Loucy (cell line): Measurements from ENCODE around the gene HOTAIR.

Source experiments
- H2AFZ ChIP-seq: fragments of 200-600 bp; sonication (generic); 2 replicates; pipeline ENCODE4 v1.6.0; 2016; ENCODE audit warnings: antibody characterized with exemption, mild to moderate bottlenecking, low read length, moderate library complexity
- H3F3A ChIP-seq: fragments of 200-600 bp; 2 replicates; pipeline ENCODE4 v1.6.0; 2016; ENCODE audit warnings: antibody characterized with exemption, low read depth, mild to moderate bottlenecking
- H3K27me3 ChIP-seq: fragments of 200-600 bp; sonication (generic); 2 replicates; pipeline ENCODE4 v1.6.1; 2014; ENCODE audit warnings: low read length, mild to moderate bottlenecking; ENCODE audit not compliant: insufficient read depth, poor library complexity, severe bottlenecking
- H3K36me3 ChIP-seq: fragments of 200-600 bp; sonication (generic); 2 replicates; pipeline ENCODE4 v1.6.1; 2016; ENCODE audit warnings: low read length; ENCODE audit not compliant: insufficient read depth
- H3K4me1 ChIP-seq: fragments of 200-600 bp; sonication (generic); 2 replicates; pipeline ENCODE4 v1.5.1; 2014; ENCODE audit warnings: low read length, mild to moderate bottlenecking; ENCODE audit not compliant: insufficient read depth, poor library complexity, severe bottlenecking
- H3K4me2 ChIP-seq: fragments of 200-600 bp; sonication (generic); 2 replicates; pipeline ENCODE4 v1.6.0; 2014; ENCODE audit warnings: antibody characterized with exemption, low read length, low read depth, mild to moderate bottlenecking; ENCODE audit not compliant: poor library complexity, severe bottlenecking
- H3K4me3 ChIP-seq: fragments of 200-600 bp; sonication (generic); 2 replicates; pipeline ENCODE4 v1.5.1; 2014; ENCODE audit warnings: low read length, mild to moderate bottlenecking, mixed read lengths; ENCODE audit not compliant: poor library complexity, severe bottlenecking
- H3K79me2 ChIP-seq: fragments of 200-600 bp; sonication (generic); 2 replicates; pipeline ENCODE4 v1.6.1; 2014; ENCODE audit warnings: low read length; ENCODE audit not compliant: insufficient read depth
- H3K9ac ChIP-seq: fragments of 200-600 bp; sonication (generic); 2 replicates; pipeline ENCODE4 v1.6.0; 2014; ENCODE audit warnings: mild to moderate bottlenecking, low read depth, low read length, moderate library complexity; ENCODE audit not compliant: poor library complexity, severe bottlenecking
- H3K9me2 ChIP-seq: fragments of 200-600 bp; sonication (generic); replicated peaks from 2 replicates; pipeline ENCODE4 v1.6.1; 2016; ENCODE audit warnings: low read depth, low read length, mixed read lengths
- H3K9me3 ChIP-seq: fragments of 200-600 bp; sonication (generic); 2 replicates; pipeline ENCODE4 v1.6.1; 2014; ENCODE audit warnings: mild to moderate bottlenecking, antibody characterized with exemption, low read length, low read depth; ENCODE audit not compliant: insufficient read depth
- H4K20me1 ChIP-seq: fragments of 200-600 bp; sonication (generic); 2 replicates; pipeline ENCODE4 v1.6.0; 2014; ENCODE audit warnings: antibody characterized with exemption, low read length, mild to moderate bottlenecking; ENCODE audit not compliant: insufficient read depth, poor library complexity, severe bottlenecking
- EZH2phosphoT487 ChIP-seq: fragments of 200-600 bp; IDR thresholded peaks from 2 replicates; pipeline ENCODE4 v1.6.1; 2018; ENCODE audit warnings: antibody characterized with exemption, mild to moderate bottlenecking, moderate library complexity, borderline replicate concordance
- TF ChIP-seq, protein P1 (sequence below): fragments of 200-600 bp; sonication (generic); conservative IDR thresholded peaks from 2 replicates; pipeline ENCODE4 v1.5.1; 2014; ENCODE audit warnings: mild to moderate bottlenecking, antibody characterized with exemption, low read length

Gene HOTAIR

GRCh38 chr12:53985994-53986685 is 11.4 kb upstream of the HOTAIR start:
- peak overlapping the region; percentile 71 for H3K4me3 ChIP-seq
- no peaks in the 10 kb centered on the region for H4K20me1 ChIP-seq
- no peaks in the 10 kb centered on the region for H3K9me2 ChIP-seq
- peak overlapping the region; percentile 72 for H3K9ac ChIP-seq
- no peaks in the 10 kb centered on the region for H3F3A ChIP-seq
- no peak overlapping the region for H2AFZ ChIP-seq
- H3K79me2 ChIP-seq = peaks cover 24% of the 10 kb centered on the region; the same call in 1 of the 2 replicates
- no peaks in the 10 kb centered on the region for H3K9me3 ChIP-seq
- peaks cover 48% of the 10 kb centered on the region for H3K4me1 ChIP-seq
- TF ChIP-seq, protein P1, sequence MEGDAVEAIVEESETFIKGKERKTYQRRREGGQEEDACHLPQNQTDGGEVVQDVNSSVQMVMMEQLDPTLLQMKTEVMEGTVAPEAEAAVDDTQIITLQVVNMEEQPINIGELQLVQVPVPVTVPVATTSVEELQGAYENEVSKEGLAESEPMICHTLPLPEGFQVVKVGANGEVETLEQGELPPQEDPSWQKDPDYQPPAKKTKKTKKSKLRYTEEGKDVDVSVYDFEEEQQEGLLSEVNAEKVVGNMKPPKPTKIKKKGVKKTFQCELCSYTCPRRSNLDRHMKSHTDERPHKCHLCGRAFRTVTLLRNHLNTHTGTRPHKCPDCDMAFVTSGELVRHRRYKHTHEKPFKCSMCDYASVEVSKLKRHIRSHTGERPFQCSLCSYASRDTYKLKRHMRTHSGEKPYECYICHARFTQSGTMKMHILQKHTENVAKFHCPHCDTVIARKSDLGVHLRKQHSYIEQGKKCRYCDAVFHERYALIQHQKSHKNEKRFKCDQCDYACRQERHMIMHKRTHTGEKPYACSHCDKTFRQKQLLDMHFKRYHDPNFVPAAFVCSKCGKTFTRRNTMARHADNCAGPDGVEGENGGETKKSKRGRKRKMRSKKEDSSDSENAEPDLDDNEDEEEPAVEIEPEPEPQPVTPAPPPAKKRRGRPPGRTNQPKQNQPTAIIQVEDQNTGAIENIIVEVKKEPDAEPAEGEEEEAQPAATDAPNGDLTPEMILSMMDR = no peak
- TF ChIP-seq EZH2phosphoT487 = no peak
- H3K4me2 ChIP-seq = peak overlapping the region; percentile 98
- H3K27me3 ChIP-seq = no peaks in the 10 kb centered on the region
- H3K36me3 ChIP-seq = no peaks in the 10 kb centered on the region

- peaks cover 46% of the 10 kb centered on the region for H3K4me1 ChIP-seq
- H3F3A ChIP-seq = no peaks in the 10 kb centered on the region
- peak overlapping the region; percentile 71 for H3K4me3 ChIP-seq
- no peak for TF ChIP-seq EZH2phosphoT487
- TF ChIP-seq, protein P1 = no peak
- no peaks in the 10 kb centered on the region for H3K9me3 ChIP-seq
- H3K79me2 ChIP-seq = peaks cover 24% of the 10 kb centered on the region; the same call in 1 of the 2 replicates
- no peaks in the 10 kb centered on the region for H3K36me3 ChIP-seq
- H3K9me2 ChIP-seq = no peaks in the 10 kb centered on the region
- no peaks in the 10 kb centered on the region for H4K20me1 ChIP-seq
- peak overlapping the region; percentile 72 for H3K9ac ChIP-seq
- H3K4me2 ChIP-seq = peak overlapping the region; percentile 98
- no peaks in the 10 kb centered on the region for H3K27me3 ChIP-seq
- no peak overlapping the region; the same call in 1 of the 2 replicates for H2AFZ ChIP-seq
Observed at GRCh38 chr12:53985692-53985993, 10.9 kb upstream of the HOTAIR start.

DNA sequence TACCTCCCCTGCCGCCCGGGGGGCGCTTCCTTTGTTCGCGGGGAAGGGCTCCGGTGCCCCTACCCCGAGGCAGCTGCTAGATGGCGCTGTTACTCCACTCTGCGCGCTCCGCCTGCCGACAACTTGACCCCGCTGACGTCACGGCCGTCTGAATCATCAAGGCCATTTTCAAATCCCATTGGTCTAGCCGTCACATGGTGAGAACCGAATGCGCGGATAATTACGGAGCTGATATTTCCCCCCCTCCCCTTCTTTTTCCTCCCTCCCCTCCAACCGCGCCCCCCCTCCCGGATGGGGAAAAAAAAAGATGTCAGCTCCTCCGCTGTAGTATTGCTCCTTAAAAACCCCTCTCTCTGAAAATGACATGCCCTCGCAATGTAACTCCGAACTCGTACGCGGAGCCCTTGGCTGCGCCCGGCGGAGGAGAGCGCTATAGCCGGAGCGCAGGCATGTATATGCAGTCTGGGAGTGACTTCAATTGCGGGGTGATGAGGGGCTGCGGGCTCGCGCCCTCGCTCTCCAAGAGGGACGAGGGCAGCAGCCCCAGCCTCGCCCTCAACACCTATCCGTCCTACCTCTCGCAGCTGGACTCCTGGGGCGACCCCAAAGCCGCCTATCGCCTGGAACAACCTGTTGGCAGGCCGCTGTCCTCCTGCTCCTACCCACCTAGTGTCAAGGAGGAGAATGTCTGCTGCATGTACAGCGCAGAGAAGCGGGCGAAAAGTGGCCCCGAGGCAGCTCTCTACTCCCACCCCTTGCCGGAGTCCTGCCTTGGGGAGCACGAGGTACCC is 10.3 kb upstream of the HOTAIR start, which contains the start of gene HOXC10:
Gene HOXC10 (plus strand): TSS at position 246 of the 791 bp plus-strand sequence. CDS start 114 bp downstream, at position 360.
- H3K4me2 ChIP-seq = peak within 1 kb of the TSS; percentile 98
- peaks cover 46% of the 10 kb centered on the region for H3K4me1 ChIP-seq
- peaks cover 24% of the 10 kb centered on the region; the same call in 1 of the 2 replicates for H3K79me2 ChIP-seq
- H4K20me1 ChIP-seq = no peaks in the 10 kb centered on the region
- no peaks in the 10 kb centered on the region for H3K27me3 ChIP-seq
- H3K9me2 ChIP-seq = no peaks in the 10 kb centered on the region
- peak within 1 kb of the TSS; percentile 79 for H2AFZ ChIP-seq
- H3K4me3 ChIP-seq = peak within 1 kb of the TSS; percentile 71
- TF ChIP-seq, protein P1 = peak; percentile 76
- no peak for TF ChIP-seq EZH2phosphoT487
- peak within 1 kb of the TSS; percentile 72 for H3K9ac ChIP-seq
- no peaks in the 10 kb centered on the region for H3F3A ChIP-seq
- no peaks in the 10 kb centered on the region for H3K36me3 ChIP-seq
- no peaks in the 10 kb centered on the region for H3K9me3 ChIP-seq
